GM21423 (cell line): ENCODE results near the gene ENKUR.

Experiments used
- ATAC-seq: cut with Tn5 transposase; IDR thresholded peaks from one replicate; pipeline ENCODE4 v1.9.1; 2021; ENCODE audit warnings: mild to moderate bottlenecking, moderate library complexity; ENCODE audit not compliant: unreplicated experiment

The ENKUR gene

GRCh38 chr10:24950439-24950838, 65.5 kb downstream of the ENKUR start:
- no peak for ATAC-seq

- no peak for ATAC-seq
These were observed 66.3 kb downstream of the ENKUR start for GRCh38 chr10:24949616-24950015.

GRCh38 chr10:24947304-24948097, 68.5 kb downstream of the ENKUR start:
- ATAC-seq: peak; percentile 48

- ATAC-seq: no peak
These were observed 71.3 kb downstream of the ENKUR start for GRCh38 chr10:24944512-24945255.

- ATAC-seq: no peak
These were observed 77.4 kb downstream of the ENKUR start for GRCh38 chr10:24938525-24938924.

- ATAC-seq: no peak
These were observed 77.9 kb downstream of the ENKUR start for GRCh38 chr10:24938076-24938475.

- ATAC-seq: no peak
These were observed 80.3 kb downstream of the ENKUR start for GRCh38 chr10:24935504-24936292.
